ENCODE measurements around the gene SNTA1.
A peak's percentile ranks its signal among the peaks of the same experiment; 100 is the strongest.
"Not testable (repeated sequence)": the region's sequence is repeated elsewhere in the genome, so short reads cannot be mapped to it uniquely, and the experiment has no call there.

SNTA1 gene

GRCh38 chr20:33465481-33466302, 22.1 kb upstream of the SNTA1 start:
- DNase-seq (ENCODE audit: low read depth in 2 of 2) = no peak

GRCh38 chr20:33464759-33465158, 21.2 kb upstream of the SNTA1 start:
- DNase-seq (ENCODE audit: low read depth in 2 of 2) = not testable (repeated sequence)

GRCh38 chr20:33463332-33464101, 20.0 kb upstream of the SNTA1 start:
- DNase-seq (ENCODE audit: low read depth in 2 of 2) = no peak

GRCh38 chr20:33460711-33461110, 17.1 kb upstream of the SNTA1 start:
- no peak for DNase-seq (ENCODE audit: low read depth in 2 of 2)

- no peak for DNase-seq (ENCODE audit: low read depth in 2 of 2)
These were observed 16.0 kb upstream of the SNTA1 start for GRCh38 chr20:33459599-33459998.

GRCh38 chr20:33456916-33457642, 13.5 kb upstream of the SNTA1 start:
- DNase-seq (ENCODE audit: low read depth in 2 of 2) = peak; percentile 73 to 87

- no peak for DNase-seq (ENCODE audit: low read depth in 2 of 2)
These were observed 7.3 kb upstream of the SNTA1 start for GRCh38 chr20:33450867-33451266.

GRCh38 chr20:33445881-33446625, 2.5 kb upstream of the SNTA1 start:
- DNase-seq (ENCODE audit: low read depth in 2 of 2) = no peak

- peak in 1 of 2 donors; percentile 20 for DNase-seq (ENCODE audit: low read depth in 2 of 2)
These were observed 1.4 kb upstream of the SNTA1 start for GRCh38 chr20:33444797-33445560.

- DNase-seq (ENCODE audit: low read depth in 2 of 2) = no peak
These were observed 504 bp downstream of the SNTA1 start for GRCh38 chr20:33443006-33443511.

- DNase-seq (ENCODE audit: low read depth in 2 of 2) = no peak
These were observed 1.2 kb downstream of the SNTA1 start for GRCh38 chr20:33442136-33443005.

GRCh38 chr20:33441142-33441955, 2.2 kb downstream of the SNTA1 start:
- DNase-seq (ENCODE audit: low read depth in 2 of 2) = no peak

GRCh38 chr20:33440562-33440961, 3.0 kb downstream of the SNTA1 start:
- not testable (repeated sequence) for DNase-seq (ENCODE audit: low read depth in 2 of 2)

- DNase-seq (ENCODE audit: low read depth in 2 of 2) = no peak
These were observed 5.1 kb downstream of the SNTA1 start for GRCh38 chr20:33438481-33438880.

- DNase-seq (ENCODE audit: low read depth in 2 of 2) = no peak
These were observed 6.2 kb downstream of the SNTA1 start for GRCh38 chr20:33437141-33437911.

GRCh38 chr20:33434434-33434833, 9.1 kb downstream of the SNTA1 start:
- no peak for DNase-seq (ENCODE audit: low read depth in 2 of 2)

GRCh38 chr20:33433465-33434234, 9.9 kb downstream of the SNTA1 start:
- no peak for DNase-seq (ENCODE audit: low read depth in 2 of 2)

Measured in stimulated activated CD4-positive, alpha-beta T cell treated with anti-CD3 and anti-CD28 coated beads, Interleukin-4, amount 100 ng/mL, for 48 hours (primary cell).